ENCODE measurements around the gene CBFA2T2.

- TF ChIP-seq, protein P1, sequence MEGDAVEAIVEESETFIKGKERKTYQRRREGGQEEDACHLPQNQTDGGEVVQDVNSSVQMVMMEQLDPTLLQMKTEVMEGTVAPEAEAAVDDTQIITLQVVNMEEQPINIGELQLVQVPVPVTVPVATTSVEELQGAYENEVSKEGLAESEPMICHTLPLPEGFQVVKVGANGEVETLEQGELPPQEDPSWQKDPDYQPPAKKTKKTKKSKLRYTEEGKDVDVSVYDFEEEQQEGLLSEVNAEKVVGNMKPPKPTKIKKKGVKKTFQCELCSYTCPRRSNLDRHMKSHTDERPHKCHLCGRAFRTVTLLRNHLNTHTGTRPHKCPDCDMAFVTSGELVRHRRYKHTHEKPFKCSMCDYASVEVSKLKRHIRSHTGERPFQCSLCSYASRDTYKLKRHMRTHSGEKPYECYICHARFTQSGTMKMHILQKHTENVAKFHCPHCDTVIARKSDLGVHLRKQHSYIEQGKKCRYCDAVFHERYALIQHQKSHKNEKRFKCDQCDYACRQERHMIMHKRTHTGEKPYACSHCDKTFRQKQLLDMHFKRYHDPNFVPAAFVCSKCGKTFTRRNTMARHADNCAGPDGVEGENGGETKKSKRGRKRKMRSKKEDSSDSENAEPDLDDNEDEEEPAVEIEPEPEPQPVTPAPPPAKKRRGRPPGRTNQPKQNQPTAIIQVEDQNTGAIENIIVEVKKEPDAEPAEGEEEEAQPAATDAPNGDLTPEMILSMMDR (IDR thresholded peaks at IDR 0.05): peak in 1 of 7 experiments; percentile 18
- TF ChIP-seq POLR2A (IDR thresholded peaks at IDR 0.05): no peak
Measured at GRCh38 chr20:33515569-33516216, 25.8 kb downstream of the CBFA2T2 start.
